ENCODE results near the gene ERVV-1. TPM values are rescaled to one million over a fixed set of nuclear protein-coding genes. Genes with fewer than 3 reads are reported as not detected.
"Not testable (repeated sequence)": the region's sequence is repeated elsewhere in the genome, so short reads cannot be mapped to it uniquely, and the experiment has no call there.

Gene ERVV-1, protein sequence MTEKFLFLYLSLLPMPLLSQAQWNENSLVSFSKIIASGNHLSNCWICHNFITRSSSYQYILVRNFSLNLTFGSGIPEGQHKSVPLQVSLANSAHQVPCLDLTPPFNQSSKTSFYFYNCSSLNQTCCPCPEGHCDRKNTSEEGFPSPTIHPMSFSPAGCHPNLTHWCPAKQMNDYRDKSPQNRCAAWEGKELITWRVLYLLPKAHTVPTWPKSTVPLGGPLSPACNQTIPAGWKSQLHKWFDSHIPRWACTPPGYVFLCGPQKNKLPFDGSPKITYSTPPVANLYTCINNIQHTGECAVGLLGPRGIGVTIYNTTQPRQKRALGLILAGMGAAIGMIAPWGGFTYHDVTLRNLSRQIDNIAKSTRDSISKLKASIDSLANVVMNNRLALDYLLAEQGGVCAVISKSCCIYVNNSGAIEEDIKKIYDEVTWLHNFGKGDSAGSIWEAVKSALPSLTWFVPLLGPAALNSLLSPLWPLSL
- total RNA-seq (under 1 TPM in 1 of 4 donors, not detected in 3; 0.27 TPM), polyA plus RNA-seq (not detected)

DNA sequence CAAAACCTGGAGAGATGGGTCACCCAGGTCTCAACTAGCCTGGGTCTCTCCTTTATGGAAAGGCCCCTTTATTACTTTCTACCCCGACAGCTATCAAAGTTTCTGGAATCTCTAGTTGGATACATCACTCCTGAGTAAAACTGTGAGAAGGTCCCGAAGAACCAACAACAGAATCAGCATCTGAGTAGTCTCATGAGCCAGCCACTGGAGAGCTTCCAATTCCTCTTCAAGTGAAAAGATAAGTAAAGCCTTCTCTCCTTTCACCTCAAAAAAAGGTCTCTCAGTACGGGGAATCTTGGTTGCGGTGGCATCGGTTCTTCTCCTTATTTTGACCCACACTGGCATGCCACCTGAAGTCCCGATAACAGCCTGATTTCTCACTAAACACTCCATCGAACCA is at the start of gene ERVV-1:
TSS of gene ERVV-1 (plus strand) at position 301 of the 400 bp plus-strand sequence. CDS start 170 bp downstream, outside the sequence.
- WGBS, 2 donors = 94 to 95% methylated on average over 7 of the region's 7 CpGs
- no peak within 1 kb of the TSS for H3K4me3 ChIP-seq
- DNase-seq = no peak
- H3K9me3 ChIP-seq = peaks cover 0 to 8% (median 0%) of the 10 kb centered on the region in 4 donors
- intact Hi-C loops (cut with DNase I) = no loop called here
- TF ChIP-seq POLR2A (IDR thresholded peaks at IDR 0.05) (no peak), POLR2AphosphoS5 (IDR thresholded peaks at IDR 0.05) (no peak), EP300 (IDR thresholded peaks at IDR 0.05) (no peak)
- TF ChIP-seq, protein P1, sequence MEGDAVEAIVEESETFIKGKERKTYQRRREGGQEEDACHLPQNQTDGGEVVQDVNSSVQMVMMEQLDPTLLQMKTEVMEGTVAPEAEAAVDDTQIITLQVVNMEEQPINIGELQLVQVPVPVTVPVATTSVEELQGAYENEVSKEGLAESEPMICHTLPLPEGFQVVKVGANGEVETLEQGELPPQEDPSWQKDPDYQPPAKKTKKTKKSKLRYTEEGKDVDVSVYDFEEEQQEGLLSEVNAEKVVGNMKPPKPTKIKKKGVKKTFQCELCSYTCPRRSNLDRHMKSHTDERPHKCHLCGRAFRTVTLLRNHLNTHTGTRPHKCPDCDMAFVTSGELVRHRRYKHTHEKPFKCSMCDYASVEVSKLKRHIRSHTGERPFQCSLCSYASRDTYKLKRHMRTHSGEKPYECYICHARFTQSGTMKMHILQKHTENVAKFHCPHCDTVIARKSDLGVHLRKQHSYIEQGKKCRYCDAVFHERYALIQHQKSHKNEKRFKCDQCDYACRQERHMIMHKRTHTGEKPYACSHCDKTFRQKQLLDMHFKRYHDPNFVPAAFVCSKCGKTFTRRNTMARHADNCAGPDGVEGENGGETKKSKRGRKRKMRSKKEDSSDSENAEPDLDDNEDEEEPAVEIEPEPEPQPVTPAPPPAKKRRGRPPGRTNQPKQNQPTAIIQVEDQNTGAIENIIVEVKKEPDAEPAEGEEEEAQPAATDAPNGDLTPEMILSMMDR (IDR thresholded peaks at IDR 0.05) = no peak
- H3K4me1 ChIP-seq = peaks cover 0 to 8% (median 0%) of the 10 kb centered on the region in 4 donors
- H3K27ac ChIP-seq = no peak within 1 kb of the TSS
- H3K36me3 ChIP-seq = no peaks in the 10 kb centered on the region
- peaks cover 0 to 3% (median 0%) of the 10 kb centered on the region in 3 donors for H3K27me3 ChIP-seq

DNA sequence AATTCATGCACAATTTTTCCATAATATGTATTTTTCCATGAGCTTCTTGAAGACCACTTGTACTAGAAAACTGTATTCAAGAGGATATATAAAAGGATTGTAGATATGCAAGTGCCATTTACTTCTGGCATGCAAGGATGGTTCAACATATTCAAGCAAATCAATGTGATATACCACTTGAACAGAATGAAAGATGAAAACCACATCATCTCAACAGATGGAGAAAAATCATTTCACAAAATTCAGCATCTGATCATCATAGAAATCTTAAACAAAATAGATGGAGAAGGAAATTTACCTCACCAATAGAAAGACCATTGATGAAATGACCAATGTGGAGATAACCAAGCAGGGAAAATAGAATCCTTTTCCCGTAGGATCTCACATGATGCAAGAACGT is 45.9 kb upstream of the ERVV-1 start:
- H3K36me3 ChIP-seq = peaks cover 4 to 27% (median 8%) of the 10 kb centered on the region in 4 donors
- TF ChIP-seq, protein P1 (IDR thresholded peaks at IDR 0.05) = no peak
- no peak for TF ChIP-seq EP300 (IDR thresholded peaks at IDR 0.05)
- TF ChIP-seq POLR2AphosphoS5 (IDR thresholded peaks at IDR 0.05) = no peak
- TF ChIP-seq POLR2A (IDR thresholded peaks at IDR 0.05) = no peak

DNA sequence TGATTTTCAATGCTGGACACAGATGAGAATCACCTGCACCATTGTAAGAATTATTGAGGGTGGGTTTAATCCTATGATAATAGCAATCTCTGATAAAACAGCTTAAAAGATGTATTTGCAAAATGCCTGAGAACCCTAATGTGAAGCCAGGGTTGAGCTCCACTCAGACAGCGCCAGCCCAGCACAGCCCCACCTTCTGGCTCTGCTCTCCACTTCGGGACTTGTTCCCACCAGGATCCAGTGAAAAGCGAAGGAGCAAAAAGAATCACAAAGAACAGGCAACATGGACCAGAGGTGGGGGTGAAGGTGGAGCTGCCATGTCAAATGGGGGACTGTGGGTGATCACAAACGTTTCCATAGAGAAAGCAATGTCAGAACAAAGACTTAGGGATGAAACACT is 32.4 kb upstream of the ERVV-1 start:
- peaks cover 0 to 32% (median 9%) of the 10 kb centered on the region in 4 donors for H3K36me3 ChIP-seq
- H3K27me3 ChIP-seq = no peaks in the 10 kb centered on the region
- no peak for TF ChIP-seq POLR2A (IDR thresholded peaks at IDR 0.05)
- no peak for TF ChIP-seq POLR2AphosphoS5 (IDR thresholded peaks at IDR 0.05)
- TF ChIP-seq, protein P1 (IDR thresholded peaks at IDR 0.05) = no peak
- TF ChIP-seq EP300 (IDR thresholded peaks at IDR 0.05) = no peak
- 68 to 69% methylated on average over 4 of the region's 4 CpGs for WGBS, 2 donors
- H3K27ac ChIP-seq = no peak overlapping the region
- no peak overlapping the region for H3K4me3 ChIP-seq
- no peak for DNase-seq
- H3K9me3 ChIP-seq = peaks cover 0 to 21% (median 0%) of the 10 kb centered on the region in 4 donors
- no peaks in the 10 kb centered on the region for H3K4me1 ChIP-seq
- intact Hi-C loops (cut with DNase I) = no loop called here

More for the DNA sequence above, 45.9 kb upstream of the ERVV-1 start:
- no peak for DNase-seq
- Histone ChIP-seq H3K4me1 (peaks cover 0 to 8% (median 3%) of the 10 kb centered on the region in 4 donors), H3K27ac (no peak overlapping the region), H3K4me3 (no peak overlapping the region), H3K27me3 (no peaks in the 10 kb centered on the region), H3K9me3 (no peaks in the 10 kb centered on the region)
- intact Hi-C loops (cut with DNase I) = no loop called here
- 95 to 96% methylated on average over 2 of the region's 2 CpGs for WGBS, 2 donors

DNA sequence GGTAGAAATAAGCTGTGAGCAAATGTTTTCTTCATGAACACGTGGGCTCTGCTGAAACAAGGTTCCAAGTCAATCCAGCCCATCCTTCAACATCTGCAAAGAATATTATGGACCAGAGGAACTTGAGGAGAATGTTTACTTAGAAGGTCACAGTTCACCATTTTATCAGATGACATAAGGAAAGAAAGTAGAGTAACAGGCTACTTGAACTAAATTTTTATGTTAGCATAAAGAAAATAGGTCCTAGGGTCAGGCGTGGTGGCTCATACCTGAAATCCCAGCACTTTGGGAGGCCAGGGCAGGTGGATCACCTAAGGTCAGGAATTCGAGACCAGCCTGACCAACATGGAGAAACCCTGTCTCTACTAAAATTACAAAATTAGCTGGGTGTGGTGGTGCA is 30.6 kb upstream of the ERVV-1 start:
- H3K36me3 ChIP-seq = peaks cover 0 to 39% (median 11%) of the 10 kb centered on the region in 4 donors
- 85 to 90% methylated on average over 3 of the region's 3 CpGs for WGBS, 2 donors

DNA sequence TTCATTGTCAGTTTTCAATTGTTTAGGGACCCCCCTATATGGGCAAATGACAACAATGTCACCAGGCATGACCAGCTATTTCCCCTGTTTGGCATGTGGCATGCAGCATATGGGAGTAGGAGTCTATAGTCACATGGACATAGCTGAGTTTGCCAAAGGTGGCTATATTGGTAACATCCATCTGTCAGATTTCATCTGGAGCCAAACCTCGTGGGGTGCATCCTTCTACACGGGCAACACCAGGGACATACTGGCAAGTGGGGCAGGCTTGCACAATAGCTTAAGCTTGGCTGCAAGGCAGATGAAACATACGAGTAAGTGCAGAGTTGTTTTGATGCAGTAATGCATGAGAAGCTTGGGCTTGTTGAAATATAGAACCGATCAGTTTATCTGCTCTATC is 26.5 kb upstream of the ERVV-1 start:
- 95 to 97% methylated on average over 4 of the region's 4 CpGs for WGBS, 2 donors

More for the DNA sequence above, 30.6 kb upstream of the ERVV-1 start:
- H3K27ac ChIP-seq; intact Hi-C loops (cut with DNase I); H3K4me3 ChIP-seq; DNase-seq; H3K4me1 ChIP-seq; H3K27me3 ChIP-seq: not testable (repeated sequence)
- H3K9me3 ChIP-seq = peaks cover 0 to 26% (median 0%) of the 10 kb centered on the region in 4 donors

More for the DNA sequence above, 26.5 kb upstream of the ERVV-1 start:
- Histone ChIP-seq H3K4me3 (no peak overlapping the region), H3K27me3 (no peaks in the 10 kb centered on the region), H3K4me1 (peaks cover 0 to 9% (median 8%) of the 10 kb centered on the region in 4 donors), H3K36me3 (peaks cover 0 to 37% (median 11%) of the 10 kb centered on the region in 4 donors), H3K27ac (no peak overlapping the region), H3K9me3 (peaks cover 0 to 26% (median 0%) of the 10 kb centered on the region in 4 donors)
- DNase-seq = no peak
- intact Hi-C loops (cut with DNase I) = no loop called here
- TF ChIP-seq, protein P1 (IDR thresholded peaks at IDR 0.05) = no peak
- TF ChIP-seq POLR2AphosphoS5 (IDR thresholded peaks at IDR 0.05) = no peak
- no peak for TF ChIP-seq POLR2A (IDR thresholded peaks at IDR 0.05)
- no peak for TF ChIP-seq EP300 (IDR thresholded peaks at IDR 0.05)
